GM12872 (cell line): ENCODE results near the gene PPP1R9B.

ENCODE experiments used
- TF ChIP-seq, protein P1 (sequence below): IDR thresholded peaks from 3 replicates; pipeline ENCODE4 v1.5.1; 2011; ENCODE audit warnings: low read depth, mild to moderate bottlenecking, low read length, moderate library complexity; ENCODE audit not compliant: insufficient read depth

Gene PPP1R9B

GRCh38 chr17:50132104-50132794 lies 18.2 kb downstream of the PPP1R9B start:
- TF ChIP-seq, protein P1, sequence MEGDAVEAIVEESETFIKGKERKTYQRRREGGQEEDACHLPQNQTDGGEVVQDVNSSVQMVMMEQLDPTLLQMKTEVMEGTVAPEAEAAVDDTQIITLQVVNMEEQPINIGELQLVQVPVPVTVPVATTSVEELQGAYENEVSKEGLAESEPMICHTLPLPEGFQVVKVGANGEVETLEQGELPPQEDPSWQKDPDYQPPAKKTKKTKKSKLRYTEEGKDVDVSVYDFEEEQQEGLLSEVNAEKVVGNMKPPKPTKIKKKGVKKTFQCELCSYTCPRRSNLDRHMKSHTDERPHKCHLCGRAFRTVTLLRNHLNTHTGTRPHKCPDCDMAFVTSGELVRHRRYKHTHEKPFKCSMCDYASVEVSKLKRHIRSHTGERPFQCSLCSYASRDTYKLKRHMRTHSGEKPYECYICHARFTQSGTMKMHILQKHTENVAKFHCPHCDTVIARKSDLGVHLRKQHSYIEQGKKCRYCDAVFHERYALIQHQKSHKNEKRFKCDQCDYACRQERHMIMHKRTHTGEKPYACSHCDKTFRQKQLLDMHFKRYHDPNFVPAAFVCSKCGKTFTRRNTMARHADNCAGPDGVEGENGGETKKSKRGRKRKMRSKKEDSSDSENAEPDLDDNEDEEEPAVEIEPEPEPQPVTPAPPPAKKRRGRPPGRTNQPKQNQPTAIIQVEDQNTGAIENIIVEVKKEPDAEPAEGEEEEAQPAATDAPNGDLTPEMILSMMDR = no peak

- TF ChIP-seq, protein P1 = no peak
These were observed 19.7 kb downstream of the PPP1R9B start for GRCh38 chr17:50130559-50131305.

- TF ChIP-seq, protein P1 = no peak
These were observed 20.5 kb downstream of the PPP1R9B start, which contains the start of gene SAMD14 for GRCh38 chr17:50129728-50130558. SAMD14 (minus strand) TSS chr17:50130160; CDS start chr17:50124959, 5,201 bp downstream.

GRCh38 chr17:50129353-50129727 lies 21.1 kb downstream of the PPP1R9B start:
- TF ChIP-seq, protein P1 = no peak

DNA sequence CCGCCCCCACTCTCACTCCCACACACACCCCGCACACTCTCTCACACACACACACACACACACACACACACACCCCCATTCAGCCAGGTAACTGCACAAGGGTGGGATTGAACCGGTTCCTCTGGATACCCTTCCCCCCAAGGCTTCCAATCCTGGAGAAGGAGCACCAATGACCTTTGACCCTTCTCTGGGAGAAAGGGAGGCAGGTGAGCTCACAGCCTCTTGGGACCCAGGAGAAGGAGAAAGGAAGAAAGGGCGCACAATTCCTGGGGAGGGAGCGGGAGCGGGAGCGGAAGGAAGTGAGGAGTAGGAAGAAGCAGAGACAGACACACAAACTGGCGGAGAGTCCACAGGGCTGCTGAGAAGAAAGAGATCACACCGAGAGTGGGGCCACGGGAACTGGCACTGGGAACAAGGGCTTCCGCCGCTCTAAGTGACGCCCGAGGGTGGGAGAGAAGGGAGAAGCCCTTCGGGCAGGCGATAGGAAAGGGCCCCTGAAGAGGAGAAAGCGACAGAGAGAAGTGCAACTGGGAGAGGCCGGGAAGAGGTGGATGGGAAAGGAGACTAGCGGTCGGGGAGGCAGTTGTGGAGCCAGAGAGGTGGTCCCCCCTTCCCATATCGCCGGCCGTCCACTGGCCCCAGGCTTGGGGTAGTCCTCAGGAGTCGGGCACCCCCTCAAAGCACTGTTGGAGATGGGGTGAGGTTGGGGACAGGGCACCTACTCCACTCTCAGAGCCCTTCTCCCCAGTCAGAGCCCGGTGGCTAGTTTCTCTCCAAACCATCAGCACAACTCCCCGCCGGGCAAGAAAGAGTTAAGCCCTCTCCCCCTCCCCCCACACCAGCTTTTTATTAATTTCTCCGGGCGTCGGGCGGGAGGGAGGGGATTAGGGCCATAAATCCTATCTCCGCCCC lies 21.8 kb downstream of the PPP1R9B start:
- TF ChIP-seq, protein P1 = no peak

DNA sequence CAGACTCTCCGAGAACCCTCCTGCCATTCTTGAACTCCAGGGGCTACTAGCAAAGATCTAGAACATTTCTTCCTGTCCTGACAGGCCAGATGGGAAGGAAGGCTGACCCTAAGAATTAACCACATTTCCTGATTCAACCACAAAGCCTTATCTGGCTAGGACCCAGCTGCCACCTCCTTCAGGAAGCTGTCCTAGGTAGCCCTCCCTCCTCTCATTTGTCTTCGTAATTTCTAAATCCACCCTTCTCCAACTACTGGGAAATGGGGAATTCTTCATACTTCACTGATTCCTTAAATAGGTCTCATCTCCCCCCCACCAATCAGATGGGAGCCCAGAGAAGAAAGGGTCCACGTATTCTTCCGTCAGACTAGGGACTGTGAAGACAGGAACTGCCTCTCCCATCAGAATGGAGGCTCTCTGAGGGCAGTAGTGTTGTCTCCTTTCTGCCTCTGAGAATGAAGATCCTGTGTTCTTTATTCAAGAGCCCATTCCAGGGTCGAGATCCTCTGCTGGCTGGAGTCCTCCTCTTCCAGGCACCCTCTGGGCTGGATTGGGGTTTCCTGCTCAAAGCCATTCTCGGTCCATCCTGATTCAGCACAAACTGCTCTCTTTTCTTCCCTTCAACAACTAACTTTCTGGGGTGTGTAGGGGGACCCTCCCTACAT lies 22.6 kb downstream of the PPP1R9B start:
- TF ChIP-seq, protein P1 = no peak
